RWPE2 (cell line): ENCODE measurements around the gene CTNND2.
A peak's percentile ranks its signal among the peaks of the same experiment; 100 is the strongest.

Experiments used
- ATAC-seq: fragments of 200-7000 bp; cut with Tn5 transposase; 3 replicates; pipeline ENCODE4 v1.9.1; 2021; ENCODE audit warnings: low read depth
- DNase-seq: peaks from one replicate; pipeline ENCODE4 v3.0.0-alpha.2; 2020; ENCODE audit warnings: low spot score
- H3K27ac ChIP-seq: fragments of 450-650 bp; 2 replicates; pipeline ENCODE4 v1.5.1; 2017; ENCODE audit warnings: mild to moderate bottlenecking; ENCODE audit not compliant: poor library complexity, severe bottlenecking
- H3K27me3 ChIP-seq: fragments of 250-450 bp; sonication (Bioruptor Pico); 2 replicates; pipeline ENCODE4 v1.5.1; 2021; ENCODE audit warnings: mild to moderate bottlenecking, moderate library complexity; ENCODE audit not compliant: insufficient read depth, poor library complexity, severe bottlenecking
- H3K36me3 ChIP-seq: fragments of 250-450 bp; sonication (Bioruptor Pico); 2 replicates; pipeline ENCODE4 v1.5.1; 2020; ENCODE audit warnings: low read depth, mild to moderate bottlenecking, moderate library complexity
- H3K4me1 ChIP-seq: fragments of 250-450 bp; sonication (Bioruptor Pico); 2 replicates; pipeline ENCODE4 v1.5.1; 2021; ENCODE audit warnings: mild to moderate bottlenecking, moderate library complexity; ENCODE audit not compliant: insufficient read depth, poor library complexity, severe bottlenecking
- H3K4me3 ChIP-seq: fragments of 250-450 bp; sonication (Bioruptor Pico); 2 replicates; pipeline ENCODE4 v1.5.1; 2021; ENCODE audit warnings: mild to moderate bottlenecking, moderate library complexity; ENCODE audit not compliant: severe bottlenecking
- H3K9me3 ChIP-seq: fragments of 250-450 bp; sonication (Bioruptor Pico); 2 replicates; pipeline ENCODE4 v1.5.1; 2021; ENCODE audit warnings: mild to moderate bottlenecking, moderate library complexity; ENCODE audit not compliant: severe bottlenecking
- CTCF ChIP-seq: fragments of 450-650 bp; IDR thresholded peaks from one replicate; pipeline ENCODE4 v1.5.1; 2017; ENCODE audit warnings: mild to moderate bottlenecking, moderate library complexity; ENCODE audit not compliant: poor library complexity, severe bottlenecking

Gene CTNND2

GRCh38 chr5:11247224-11247623 is 657.0 kb downstream of the CTNND2 start:
- TF ChIP-seq CTCF: no peak
- no peaks in the 10 kb centered on the region for H3K9me3 ChIP-seq
- H3K4me1 ChIP-seq: peaks cover 17% of the 10 kb centered on the region
- no peak overlapping the region for H3K4me3 ChIP-seq
- H3K27ac ChIP-seq: no peak overlapping the region
- DNase-seq: no peak
- H3K27me3 ChIP-seq: no peaks in the 10 kb centered on the region
- no peaks in the 10 kb centered on the region for H3K36me3 ChIP-seq
- no peak for ATAC-seq

GRCh38 chr5:11240293-11241190 is 663.7 kb downstream of the CTNND2 start:
- no peaks in the 10 kb centered on the region for H3K4me1 ChIP-seq
- H3K27ac ChIP-seq: no peak overlapping the region
- no peak overlapping the region for H3K4me3 ChIP-seq
- no peaks in the 10 kb centered on the region for H3K27me3 ChIP-seq
- no peaks in the 10 kb centered on the region for H3K9me3 ChIP-seq
- no peak for ATAC-seq
- no peak for DNase-seq
- TF ChIP-seq CTCF: no peak
- H3K36me3 ChIP-seq: no peaks in the 10 kb centered on the region

GRCh38 chr5:11239261-11240015 is 664.8 kb downstream of the CTNND2 start:
- peak; percentile 38; the same call in 2 of the 3 replicates for ATAC-seq
- DNase-seq: no peak
- Histone ChIP-seq H3K27me3 (no peaks in the 10 kb centered on the region), H3K27ac (no peak overlapping the region), H3K4me3 (no peak overlapping the region), H3K9me3 (no peaks in the 10 kb centered on the region), H3K4me1 (no peaks in the 10 kb centered on the region), H3K36me3 (no peaks in the 10 kb centered on the region)
- no peak for TF ChIP-seq CTCF

GRCh38 chr5:11234501-11234911 is 669.7 kb downstream of the CTNND2 start:
- ATAC-seq (no peak), DNase-seq (no peak)
- H3K27me3 ChIP-seq: no peaks in the 10 kb centered on the region
- no peak for TF ChIP-seq CTCF
- H3K9me3 ChIP-seq: peaks cover 5% of the 10 kb centered on the region
- H3K4me3 ChIP-seq: no peak overlapping the region
- H3K36me3 ChIP-seq: no peaks in the 10 kb centered on the region
- H3K4me1 ChIP-seq: no peaks in the 10 kb centered on the region
- no peak overlapping the region for H3K27ac ChIP-seq
